OCI-LY1 (cell line): ENCODE results near the gene FAM53B.

Experiments used
- H2AFZ ChIP-seq: fragments of 200-600 bp; sonication (generic), shearing (Covaris generic); 2 replicates; pipeline ENCODE4 v1.6.0; 2014; ENCODE audit warnings: antibody characterized with exemption, mild to moderate bottlenecking, low read length
- H3F3A ChIP-seq: fragments of 200-600 bp; sonication (generic), shearing (Covaris generic); 2 replicates; pipeline ENCODE4 v1.6.0; 2014; ENCODE audit warnings: mild to moderate bottlenecking, antibody characterized with exemption, low read length, moderate library complexity; ENCODE audit not compliant: insufficient read depth
- H3K27ac ChIP-seq: fragments of 200-600 bp; sonication (generic); 2 replicates; pipeline ENCODE4 v1.5.1; 2014; ENCODE audit warnings: low read length, mixed run types, mild to moderate bottlenecking, low read depth; ENCODE audit not compliant: poor library complexity, severe bottlenecking
- H3K27me3 ChIP-seq: fragments of 200-600 bp; sonication (generic); 2 replicates; pipeline ENCODE4 v1.6.0; 2014; ENCODE audit warnings: antibody characterized with exemption, mild to moderate bottlenecking, low read length, moderate library complexity; ENCODE audit not compliant: insufficient read depth
- H3K36me3 ChIP-seq: fragments of 200-600 bp; sonication (generic); 2 replicates; pipeline ENCODE4 v1.6.1; 2014; ENCODE audit warnings: mild to moderate bottlenecking, antibody characterized with exemption, low read length, moderate library complexity, mixed read lengths; ENCODE audit not compliant: insufficient read depth
- H3K4me1 ChIP-seq: fragments of 200-600 bp; sonication (generic); 2 replicates; pipeline ENCODE4 v1.5.1; 2014; ENCODE audit warnings: mild to moderate bottlenecking, low read length, moderate library complexity; ENCODE audit not compliant: insufficient read depth, severe bottlenecking
- H3K4me2 ChIP-seq: fragments of 200-600 bp; sonication (generic), shearing (Covaris generic); 2 replicates; pipeline ENCODE4 v1.6.1; 2014; ENCODE audit warnings: low read length
- H3K4me3 ChIP-seq: fragments of 200-600 bp; sonication (generic); 2 replicates; pipeline ENCODE4 v1.5.1; 2014; ENCODE audit warnings: low read length, low read depth, mild to moderate bottlenecking, mixed read lengths; ENCODE audit not compliant: poor library complexity, severe bottlenecking
- H3K79me2 ChIP-seq: fragments of 200-600 bp; shearing (Covaris generic); 2 replicates; pipeline ENCODE4 v1.6.1; 2016; ENCODE audit warnings: mixed run types, low read length, mixed read lengths; ENCODE audit not compliant: insufficient read depth
- H3K9ac ChIP-seq: fragments of 200-600 bp; sonication (generic), shearing (Covaris generic); 2 replicates; pipeline ENCODE4 v1.6.1; 2014; ENCODE audit warnings: mild to moderate bottlenecking, low read length, mixed read lengths
- H3K9me2 ChIP-seq: fragments of 200-600 bp; sonication (generic), shearing (Covaris generic); 2 replicates; pipeline ENCODE4 v1.6.1; 2014; ENCODE audit warnings: low read depth, mild to moderate bottlenecking, low read length, mixed read lengths
- H3K9me3 ChIP-seq: fragments of 200-600 bp; shearing (Covaris generic); 2 replicates; pipeline ENCODE4 v1.6.1; 2014; ENCODE audit warnings: low read length, mixed read lengths
- H4K20me1 ChIP-seq: fragments of 200-600 bp; sonication (generic), shearing (Covaris generic); 2 replicates; pipeline ENCODE4 v1.6.0; 2016; ENCODE audit warnings: mild to moderate bottlenecking, low read length; ENCODE audit not compliant: insufficient read depth
- EZH2 ChIP-seq: fragments of 200-600 bp; sonication (generic), shearing (Covaris generic); IDR thresholded peaks from 2 replicates; pipeline ENCODE4 v1.8.0; 2017; ENCODE audit warnings: borderline replicate concordance, mixed run types, mild to moderate bottlenecking, antibody characterized with exemption, low read length, moderate library complexity, mixed read lengths
- TF ChIP-seq, protein P1 (sequence below): fragments of 200-600 bp; sonication (generic), shearing (Covaris generic); IDR thresholded peaks from 2 replicates; pipeline ENCODE4 v1.5.1; 2017; ENCODE audit warnings: mild to moderate bottlenecking, antibody characterized with exemption, low read length, moderate library complexity, mixed read lengths

FAM53B gene

DNA sequence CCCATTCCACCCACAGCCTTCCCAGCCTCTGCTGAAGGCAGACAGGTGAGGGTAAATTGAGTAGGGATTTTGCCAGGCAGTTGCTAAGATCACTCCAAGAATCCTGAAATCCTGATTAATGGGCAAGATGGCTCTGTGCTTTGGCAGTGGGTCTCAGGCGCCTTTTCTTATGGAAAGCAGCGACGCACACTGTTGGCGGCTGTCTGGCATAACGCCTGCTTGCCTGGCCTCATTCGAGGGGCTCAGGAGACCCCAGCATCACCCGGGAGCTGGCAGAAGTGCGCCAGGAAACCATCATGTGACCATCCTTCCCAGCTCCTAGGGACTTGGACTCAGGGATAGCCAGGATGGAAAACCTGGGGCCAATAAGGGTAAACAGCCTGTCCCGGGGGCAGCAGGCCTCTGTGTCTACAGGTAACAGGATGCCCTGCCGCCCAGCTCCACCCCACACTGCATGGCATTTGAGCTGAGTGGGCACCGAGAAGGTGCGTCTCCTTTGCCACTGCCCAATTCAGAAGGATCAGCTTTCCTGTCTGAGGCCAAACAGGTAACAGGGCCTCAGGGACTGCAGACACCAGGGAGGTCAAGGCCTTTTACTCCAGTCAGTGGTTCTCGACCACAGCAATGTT is 98.6 kb downstream of the FAM53B start:
- peaks cover 89% of the 10 kb centered on the region for H3K4me1 ChIP-seq
- H3K4me2 ChIP-seq: no peak overlapping the region
- TF ChIP-seq, protein P1, sequence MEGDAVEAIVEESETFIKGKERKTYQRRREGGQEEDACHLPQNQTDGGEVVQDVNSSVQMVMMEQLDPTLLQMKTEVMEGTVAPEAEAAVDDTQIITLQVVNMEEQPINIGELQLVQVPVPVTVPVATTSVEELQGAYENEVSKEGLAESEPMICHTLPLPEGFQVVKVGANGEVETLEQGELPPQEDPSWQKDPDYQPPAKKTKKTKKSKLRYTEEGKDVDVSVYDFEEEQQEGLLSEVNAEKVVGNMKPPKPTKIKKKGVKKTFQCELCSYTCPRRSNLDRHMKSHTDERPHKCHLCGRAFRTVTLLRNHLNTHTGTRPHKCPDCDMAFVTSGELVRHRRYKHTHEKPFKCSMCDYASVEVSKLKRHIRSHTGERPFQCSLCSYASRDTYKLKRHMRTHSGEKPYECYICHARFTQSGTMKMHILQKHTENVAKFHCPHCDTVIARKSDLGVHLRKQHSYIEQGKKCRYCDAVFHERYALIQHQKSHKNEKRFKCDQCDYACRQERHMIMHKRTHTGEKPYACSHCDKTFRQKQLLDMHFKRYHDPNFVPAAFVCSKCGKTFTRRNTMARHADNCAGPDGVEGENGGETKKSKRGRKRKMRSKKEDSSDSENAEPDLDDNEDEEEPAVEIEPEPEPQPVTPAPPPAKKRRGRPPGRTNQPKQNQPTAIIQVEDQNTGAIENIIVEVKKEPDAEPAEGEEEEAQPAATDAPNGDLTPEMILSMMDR: no peak
- no peak for TF ChIP-seq EZH2
- H3K9me2 ChIP-seq: no peaks in the 10 kb centered on the region
- peaks cover 36% of the 10 kb centered on the region for H3K36me3 ChIP-seq
- H3K9ac ChIP-seq: no peak overlapping the region; the same call in 1 of the 2 replicates
- peaks cover under 1% of the 10 kb centered on the region; the same call in 1 of the 2 replicates for H3K79me2 ChIP-seq
- no peaks in the 10 kb centered on the region for H3K9me3 ChIP-seq
- H3K27ac ChIP-seq: no peak overlapping the region
- no peaks in the 10 kb centered on the region for H4K20me1 ChIP-seq
- H2AFZ ChIP-seq: no peak overlapping the region
- H3F3A ChIP-seq: no peaks in the 10 kb centered on the region
- H3K4me3 ChIP-seq: no peak overlapping the region
- no peaks in the 10 kb centered on the region for H3K27me3 ChIP-seq

DNA sequence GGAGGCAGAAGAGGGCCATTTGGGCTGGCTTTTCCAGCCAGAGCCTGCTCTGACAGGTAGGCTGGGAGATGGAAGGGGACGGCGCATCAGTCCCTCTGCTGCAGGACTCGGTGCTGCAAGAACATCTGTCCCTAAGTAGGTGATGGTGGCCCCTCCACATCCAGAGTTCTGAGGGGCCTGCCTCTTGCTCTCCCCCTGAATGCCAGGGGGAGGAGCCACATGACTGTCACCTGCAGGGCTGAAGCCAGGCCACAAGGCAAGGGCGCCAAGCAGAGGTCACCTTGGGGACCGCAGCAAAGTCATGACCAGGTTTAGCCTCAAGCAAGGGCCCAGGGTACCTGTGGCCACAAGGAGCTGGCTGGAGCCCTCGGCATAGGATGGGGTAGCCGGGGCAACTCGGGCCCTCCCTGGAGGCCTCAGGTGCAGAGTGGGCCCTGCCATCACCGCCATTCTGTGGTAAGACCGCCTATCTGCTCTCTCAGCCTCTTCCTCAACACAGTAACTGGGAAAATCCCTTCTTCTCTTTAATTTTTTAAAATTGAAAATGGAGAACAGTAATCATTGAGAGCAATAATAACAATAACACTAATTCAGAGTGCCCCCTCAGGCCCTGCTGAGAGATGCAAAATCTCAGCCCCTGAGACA is 99.3 kb downstream of the FAM53B start:
- Histone ChIP-seq H4K20me1 (no peaks in the 10 kb centered on the region), H3F3A (no peaks in the 10 kb centered on the region), H3K36me3 (peaks cover 32% of the 10 kb centered on the region), H3K79me2 (peaks cover 4% of the 10 kb centered on the region; the same call in 1 of the 2 replicates), H3K9me3 (no peaks in the 10 kb centered on the region), H3K9me2 (no peaks in the 10 kb centered on the region), H3K4me3 (no peak overlapping the region), H3K9ac (no peak overlapping the region), H3K27ac (peak overlapping the region; percentile 32), H2AFZ (no peak overlapping the region), H3K4me2 (no peak overlapping the region), H3K4me1 (peaks cover 92% of the 10 kb centered on the region), H3K27me3 (no peaks in the 10 kb centered on the region)
- TF ChIP-seq, protein P1: peak; percentile 46
- no peak for TF ChIP-seq EZH2

- Histone ChIP-seq H3K27ac (peak overlapping the region; percentile 32), H3K9me3 (no peaks in the 10 kb centered on the region), H3K27me3 (no peaks in the 10 kb centered on the region), H3K9ac (no peak overlapping the region), H2AFZ (no peak overlapping the region), H4K20me1 (no peaks in the 10 kb centered on the region), H3F3A (no peaks in the 10 kb centered on the region), H3K9me2 (no peaks in the 10 kb centered on the region), H3K4me3 (no peak overlapping the region), H3K36me3 (peaks cover 35% of the 10 kb centered on the region), H3K4me2 (no peak overlapping the region), H3K4me1 (peaks cover 87% of the 10 kb centered on the region), H3K79me2 (peaks cover 4% of the 10 kb centered on the region; the same call in 1 of the 2 replicates)
- TF ChIP-seq, protein P1: no peak
- no peak for TF ChIP-seq EZH2
Measured at GRCh38 chr10:124644236-124644635, 99.9 kb downstream of the FAM53B start.
